GM19025 (cell line): ENCODE measurements around the gene PLXNA2.
A peak's percentile ranks its signal among the peaks of the same experiment; 100 is the strongest.

Source experiments
- ATAC-seq: cut with Tn5 transposase; IDR thresholded peaks from one replicate; pipeline ENCODE4 v1.9.1; 2021; ENCODE audit warnings: mild to moderate bottlenecking, low read depth, moderate library complexity; ENCODE audit not compliant: unreplicated experiment

PLXNA2 gene, protein sequence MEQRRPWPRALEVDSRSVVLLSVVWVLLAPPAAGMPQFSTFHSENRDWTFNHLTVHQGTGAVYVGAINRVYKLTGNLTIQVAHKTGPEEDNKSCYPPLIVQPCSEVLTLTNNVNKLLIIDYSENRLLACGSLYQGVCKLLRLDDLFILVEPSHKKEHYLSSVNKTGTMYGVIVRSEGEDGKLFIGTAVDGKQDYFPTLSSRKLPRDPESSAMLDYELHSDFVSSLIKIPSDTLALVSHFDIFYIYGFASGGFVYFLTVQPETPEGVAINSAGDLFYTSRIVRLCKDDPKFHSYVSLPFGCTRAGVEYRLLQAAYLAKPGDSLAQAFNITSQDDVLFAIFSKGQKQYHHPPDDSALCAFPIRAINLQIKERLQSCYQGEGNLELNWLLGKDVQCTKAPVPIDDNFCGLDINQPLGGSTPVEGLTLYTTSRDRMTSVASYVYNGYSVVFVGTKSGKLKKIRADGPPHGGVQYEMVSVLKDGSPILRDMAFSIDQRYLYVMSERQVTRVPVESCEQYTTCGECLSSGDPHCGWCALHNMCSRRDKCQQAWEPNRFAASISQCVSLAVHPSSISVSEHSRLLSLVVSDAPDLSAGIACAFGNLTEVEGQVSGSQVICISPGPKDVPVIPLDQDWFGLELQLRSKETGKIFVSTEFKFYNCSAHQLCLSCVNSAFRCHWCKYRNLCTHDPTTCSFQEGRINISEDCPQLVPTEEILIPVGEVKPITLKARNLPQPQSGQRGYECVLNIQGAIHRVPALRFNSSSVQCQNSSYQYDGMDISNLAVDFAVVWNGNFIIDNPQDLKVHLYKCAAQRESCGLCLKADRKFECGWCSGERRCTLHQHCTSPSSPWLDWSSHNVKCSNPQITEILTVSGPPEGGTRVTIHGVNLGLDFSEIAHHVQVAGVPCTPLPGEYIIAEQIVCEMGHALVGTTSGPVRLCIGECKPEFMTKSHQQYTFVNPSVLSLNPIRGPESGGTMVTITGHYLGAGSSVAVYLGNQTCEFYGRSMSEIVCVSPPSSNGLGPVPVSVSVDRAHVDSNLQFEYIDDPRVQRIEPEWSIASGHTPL (N-terminal part only)

DNA sequence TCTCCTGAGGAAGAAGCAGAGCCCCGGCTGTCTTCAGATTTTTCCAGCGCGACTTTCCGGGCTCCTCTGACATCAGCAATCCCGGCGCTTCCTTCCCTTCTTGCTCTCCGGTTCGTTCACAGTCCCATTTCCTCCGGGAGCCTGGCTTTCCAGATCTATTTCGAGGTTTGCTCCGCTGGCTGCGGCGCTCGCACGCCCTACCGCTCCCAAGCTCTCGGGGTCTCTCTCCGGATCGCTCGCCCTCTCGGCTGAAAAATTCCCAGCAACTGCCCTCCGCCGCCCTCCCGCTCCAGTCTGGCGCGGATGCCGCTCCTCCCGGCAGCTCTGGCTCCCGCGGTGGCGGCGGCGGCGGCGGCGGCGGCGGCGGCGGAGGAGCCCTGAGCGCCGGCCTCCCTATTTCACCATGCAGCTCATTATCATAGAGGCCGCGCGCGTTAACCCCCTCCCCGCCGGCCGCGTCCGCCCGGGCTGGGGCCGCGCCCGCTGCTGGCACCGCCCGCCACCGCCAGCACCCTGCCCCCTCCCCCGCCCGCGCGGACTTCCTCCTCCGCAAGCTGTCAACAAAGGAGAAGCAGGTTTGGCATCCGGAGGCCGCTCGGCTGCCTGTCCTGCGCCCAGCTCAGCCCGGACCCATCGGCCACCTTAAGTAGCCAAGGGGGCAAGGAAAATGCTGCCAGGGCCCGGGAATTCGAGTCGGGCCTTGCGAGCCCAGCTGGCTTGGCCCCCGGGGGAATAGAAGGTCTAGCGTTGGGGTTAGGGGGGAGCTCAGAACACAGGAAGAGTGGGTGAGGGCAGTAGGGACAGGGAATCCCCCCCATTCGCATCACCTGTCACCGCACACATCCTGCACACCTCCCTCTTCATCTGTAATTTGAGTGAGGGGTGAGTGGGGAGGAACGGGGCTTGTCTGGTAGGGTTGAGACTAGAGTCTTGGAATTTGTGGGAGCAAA lies at the start of gene PLXNA2:
Gene PLXNA2 (minus strand): TSS at position 418 of the 950 bp plus-strand sequence. CDS start 26,462 bp downstream, outside the sequence.
- peak; percentile 54 for ATAC-seq

DNA sequence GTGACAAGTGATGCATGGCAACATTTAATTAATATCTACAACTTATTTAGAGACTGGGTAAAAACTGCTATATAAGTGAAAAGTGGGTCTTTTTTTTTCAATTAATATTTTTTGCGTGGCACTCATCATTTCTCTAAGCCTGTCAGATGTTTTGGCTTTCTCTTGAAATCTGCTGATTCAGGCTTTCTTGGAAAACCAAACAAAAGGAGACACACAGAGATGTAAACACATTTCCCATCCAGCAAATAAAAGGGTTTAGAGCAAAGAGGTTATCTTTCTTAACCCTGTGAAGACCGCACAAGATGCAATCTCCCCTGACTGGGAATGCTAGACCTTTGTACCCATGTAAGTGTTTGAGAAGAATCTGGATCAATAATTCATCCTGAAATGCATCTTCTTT lies 48.7 kb upstream of the PLXNA2 start:
- no peak for ATAC-seq

GRCh38 chr1:208291923-208292711 lies 47.9 kb upstream of the PLXNA2 start:
- ATAC-seq = no peak

- ATAC-seq = no peak
Measured at GRCh38 chr1:208291129-208291528, 46.9 kb upstream of the PLXNA2 start.

GRCh38 chr1:208289716-208290115 lies 45.5 kb upstream of the PLXNA2 start:
- no peak for ATAC-seq

GRCh38 chr1:208288495-208288894 lies 44.3 kb upstream of the PLXNA2 start:
- no peak for ATAC-seq

DNA sequence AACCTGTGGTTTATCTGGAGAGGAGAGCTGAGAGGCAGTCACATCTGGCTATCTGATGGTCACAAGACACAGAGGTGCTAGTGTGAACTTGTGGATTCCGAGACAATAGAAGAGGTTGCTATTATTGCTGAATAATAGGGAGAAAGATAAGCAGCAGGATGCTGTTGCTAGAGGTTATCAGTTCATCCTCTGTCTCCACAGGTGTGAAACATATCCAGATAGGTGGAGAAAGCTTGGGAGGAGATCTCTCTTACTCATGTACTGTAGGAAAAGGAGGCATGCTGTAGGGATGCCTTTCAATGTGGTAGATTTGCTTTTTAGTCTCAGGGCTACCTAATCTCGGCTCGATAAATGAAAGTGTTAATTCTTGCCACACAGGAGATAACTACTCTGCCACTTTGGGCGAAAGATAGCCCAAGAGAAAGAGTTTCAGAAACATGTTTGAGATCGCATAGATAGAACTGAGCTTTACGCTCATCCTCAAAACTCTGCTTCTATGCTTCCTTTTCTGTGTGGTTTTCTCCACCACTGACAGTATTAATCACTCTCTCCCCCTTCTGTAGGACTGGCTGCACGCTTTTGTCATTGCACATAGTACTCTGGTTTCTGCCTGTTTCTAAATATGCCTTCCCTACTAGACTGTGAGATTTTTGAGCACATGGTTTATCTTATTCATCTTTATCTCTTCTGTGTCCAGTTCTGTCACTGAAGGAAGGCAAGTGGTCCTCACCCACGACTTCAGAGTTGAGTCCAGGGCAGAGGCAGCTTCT lies 36.7 kb upstream of the PLXNA2 start:
- no peak for ATAC-seq

- ATAC-seq = no peak
Measured at GRCh38 chr1:208279826-208280588, 35.8 kb upstream of the PLXNA2 start.

DNA sequence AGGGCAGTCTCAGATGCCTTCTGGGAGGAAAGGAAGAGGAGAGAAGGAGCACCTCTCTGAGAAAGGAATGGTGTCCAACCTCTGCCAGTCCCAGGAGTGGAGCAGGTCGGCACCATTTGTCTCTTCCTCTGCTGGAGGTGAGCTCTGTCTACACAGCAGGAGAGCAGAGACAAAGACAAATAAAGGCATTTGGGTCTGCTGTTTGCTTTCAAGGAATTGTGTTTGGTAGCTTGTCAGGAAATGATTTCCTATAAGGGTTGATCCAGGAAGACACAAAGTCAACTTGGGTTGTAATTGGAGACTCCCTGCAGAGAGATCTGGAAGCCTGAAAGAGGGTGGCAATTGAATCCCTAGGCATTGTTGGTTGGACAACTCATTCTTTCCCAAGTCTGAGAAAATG lies 34.5 kb upstream of the PLXNA2 start:
- no peak for ATAC-seq

- ATAC-seq = no peak
Measured at GRCh38 chr1:208276757-208277435, 32.7 kb upstream of the PLXNA2 start.

DNA sequence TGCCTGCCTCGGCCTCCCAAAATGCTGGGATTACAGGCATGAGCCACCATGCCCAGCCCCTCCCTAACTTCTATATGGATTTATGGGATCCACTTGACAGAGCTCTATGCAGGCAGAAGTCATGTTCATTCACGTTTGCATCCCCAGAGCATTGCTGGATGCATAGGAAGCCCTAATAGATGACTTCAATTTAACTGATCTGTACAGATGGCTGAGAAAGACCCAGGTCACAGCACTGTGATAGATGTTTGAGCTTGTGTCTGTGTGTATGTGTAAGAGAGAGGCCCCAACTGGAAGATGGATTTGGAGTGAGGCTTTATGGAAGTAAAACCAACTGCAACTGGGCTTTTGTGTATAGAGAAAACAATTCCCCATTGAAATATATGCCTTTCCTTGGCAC lies 30.9 kb upstream of the PLXNA2 start:
- ATAC-seq = no peak

- no peak for ATAC-seq
Measured at GRCh38 chr1:208273386-208274017, 29.3 kb upstream of the PLXNA2 start.

- ATAC-seq = no peak
Measured at GRCh38 chr1:208272713-208273112, 28.5 kb upstream of the PLXNA2 start.

GRCh38 chr1:208272311-208272710 lies 28.1 kb upstream of the PLXNA2 start:
- no peak for ATAC-seq

GRCh38 chr1:208271236-208271635 lies 27.1 kb upstream of the PLXNA2 start:
- no peak for ATAC-seq

DNA sequence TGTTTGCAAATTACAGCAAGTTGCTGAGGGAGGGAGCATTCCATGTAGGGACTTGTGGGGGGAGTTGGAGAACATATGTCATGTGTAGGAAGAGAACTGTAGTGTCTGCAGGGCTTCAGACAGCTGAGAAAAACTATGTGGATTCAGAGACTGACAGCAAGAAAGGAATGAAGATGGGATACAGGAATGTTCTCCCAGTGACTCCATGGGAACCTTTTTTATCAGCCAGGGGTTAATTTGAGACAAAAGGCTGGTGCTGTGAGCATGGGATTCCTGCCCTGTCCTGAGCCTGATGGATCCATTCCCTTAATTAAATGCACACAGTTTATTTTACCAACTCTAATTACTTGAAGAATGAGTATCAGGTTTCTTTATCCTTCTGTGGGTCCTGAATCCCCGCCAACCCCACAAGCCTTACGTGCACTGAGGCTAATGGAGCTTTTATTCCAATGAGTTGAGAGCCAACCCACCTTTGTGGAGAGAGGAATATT lies 26.5 kb upstream of the PLXNA2 start:
- ATAC-seq = no peak

GRCh38 chr1:208269338-208269666 lies 25.1 kb upstream of the PLXNA2 start:
- no peak for ATAC-seq
